HEK293 (cell line): Measurements from ENCODE around the gene EIF3B.

Source experiments
- IKZF3 ChIP-seq: fragments of 450-650 bp; IDR thresholded peaks from 2 replicates; pipeline ENCODE4 v1.5.0; 2018; ENCODE audit warnings: missing biosample characterization, mild to moderate bottlenecking, missing genetic modification characterization, moderate library complexity
- ZIC2 ChIP-seq: fragments of 450-650 bp; formaldehyde crosslinking; IDR thresholded peaks from 2 replicates; pipeline ENCODE4 v1.5.1; 2016; ENCODE audit warnings: missing biosample characterization, missing genetic modification characterization
- ZNF10 ChIP-seq: fragments of 450-650 bp; formaldehyde crosslinking; IDR thresholded peaks from 2 replicates; pipeline ENCODE4 v1.5.1; 2017; ENCODE audit warnings: missing biosample characterization, missing genetic modification characterization
- ZNF121 ChIP-seq: fragments of 450-650 bp; formaldehyde crosslinking; IDR thresholded peaks from 2 replicates; pipeline ENCODE4 v1.5.1; 2016; ENCODE audit warnings: missing biosample characterization, missing genetic modification characterization
- ZNF146 ChIP-seq: fragments of 450-650 bp; formaldehyde crosslinking; IDR thresholded peaks from 2 replicates; pipeline ENCODE4 v1.5.1; 2016; ENCODE audit warnings: missing biosample characterization, missing genetic modification characterization
- ZNF174 ChIP-seq: fragments of 450-650 bp; formaldehyde crosslinking; IDR thresholded peaks from 2 replicates; pipeline ENCODE4 v1.5.0; 2017; ENCODE audit warnings: missing biosample characterization, mild to moderate bottlenecking, missing genetic modification characterization
- ZNF221 ChIP-seq: fragments of 450-650 bp; formaldehyde crosslinking; IDR thresholded peaks from 2 replicates; pipeline ENCODE4 v1.5.1; 2017; ENCODE audit warnings: missing biosample characterization, missing genetic modification characterization, borderline replicate concordance
- ZNF311 ChIP-seq: fragments of 450-650 bp; formaldehyde crosslinking; IDR thresholded peaks from 2 replicates; pipeline ENCODE4 v1.5.1; 2017; ENCODE audit warnings: missing biosample characterization, missing genetic modification characterization, borderline replicate concordance
- ZNF324 ChIP-seq: fragments of 450-650 bp; formaldehyde crosslinking; IDR thresholded peaks from 2 replicates; pipeline ENCODE4 v1.5.1; 2016; ENCODE audit warnings: missing biosample characterization, missing genetic modification characterization
- ZNF433 ChIP-seq: fragments of 450-650 bp; formaldehyde crosslinking; IDR thresholded peaks from 2 replicates; pipeline ENCODE4 v1.5.1; 2016; ENCODE audit warnings: missing biosample characterization, missing genetic modification characterization, low read depth
- ZNF510 ChIP-seq: fragments of 450-650 bp; formaldehyde crosslinking; IDR thresholded peaks from 2 replicates; pipeline ENCODE4 v1.5.1; 2018; ENCODE audit warnings: mild to moderate bottlenecking, missing genetic modification characterization, missing biosample characterization; ENCODE audit not compliant: insufficient replicate concordance
- TF ChIP-seq, protein P1 (sequence below): fragments of 450-650 bp; formaldehyde crosslinking; IDR thresholded peaks from 2 replicates; pipeline ENCODE4 v1.5.1; 2016; ENCODE audit warnings: missing biosample characterization, missing genetic modification characterization
- TF ChIP-seq, protein P2 (sequence below): fragments of 450-650 bp; formaldehyde crosslinking; IDR thresholded peaks from 2 replicates; pipeline ENCODE4 v1.5.1; 2017; ENCODE audit warnings: missing biosample characterization, missing genetic modification characterization

DNA sequence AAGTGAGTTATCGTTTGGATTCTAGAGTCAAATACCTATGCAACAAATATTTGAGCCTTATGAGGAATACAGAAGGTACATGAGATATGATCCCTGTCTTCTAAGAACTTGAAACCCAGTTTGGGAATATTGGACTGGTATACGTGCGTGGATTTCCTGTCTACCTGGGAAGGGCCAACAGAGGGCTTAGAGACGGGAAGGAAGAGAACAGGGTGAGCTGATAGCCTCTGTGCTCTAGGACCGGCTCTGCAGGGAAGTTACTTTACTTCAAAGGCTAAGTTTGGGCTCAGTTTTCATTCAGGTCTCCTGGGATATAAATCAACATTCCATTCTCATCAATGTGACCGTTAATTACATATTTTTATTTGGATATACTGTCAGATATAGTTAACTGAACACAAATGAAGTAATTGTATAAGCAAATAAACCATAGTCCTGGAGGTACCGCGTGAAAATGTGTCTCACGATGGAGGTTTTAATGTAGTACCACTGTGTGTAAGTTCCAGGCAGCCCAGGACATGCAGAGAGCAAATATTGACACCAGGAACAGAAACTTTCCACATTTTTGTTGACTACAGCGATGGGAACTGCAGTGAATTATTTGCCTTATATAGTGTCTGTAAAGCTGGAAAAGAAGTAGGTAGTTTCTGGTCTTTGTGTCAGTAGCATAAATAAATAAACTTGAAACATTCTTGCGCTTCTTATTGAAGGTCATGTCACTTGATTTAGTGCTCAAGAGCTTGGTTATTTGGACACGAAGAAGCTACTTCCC is 57.4 kb downstream of the EIF3B start:
- TF ChIP-seq ZNF121 (tag by site-specific recombination), result no peak
- no peak for TF ChIP-seq ZNF433
- TF ChIP-seq ZNF146 (tag by site-specific recombination), result no peak
- TF ChIP-seq, protein P1, sequence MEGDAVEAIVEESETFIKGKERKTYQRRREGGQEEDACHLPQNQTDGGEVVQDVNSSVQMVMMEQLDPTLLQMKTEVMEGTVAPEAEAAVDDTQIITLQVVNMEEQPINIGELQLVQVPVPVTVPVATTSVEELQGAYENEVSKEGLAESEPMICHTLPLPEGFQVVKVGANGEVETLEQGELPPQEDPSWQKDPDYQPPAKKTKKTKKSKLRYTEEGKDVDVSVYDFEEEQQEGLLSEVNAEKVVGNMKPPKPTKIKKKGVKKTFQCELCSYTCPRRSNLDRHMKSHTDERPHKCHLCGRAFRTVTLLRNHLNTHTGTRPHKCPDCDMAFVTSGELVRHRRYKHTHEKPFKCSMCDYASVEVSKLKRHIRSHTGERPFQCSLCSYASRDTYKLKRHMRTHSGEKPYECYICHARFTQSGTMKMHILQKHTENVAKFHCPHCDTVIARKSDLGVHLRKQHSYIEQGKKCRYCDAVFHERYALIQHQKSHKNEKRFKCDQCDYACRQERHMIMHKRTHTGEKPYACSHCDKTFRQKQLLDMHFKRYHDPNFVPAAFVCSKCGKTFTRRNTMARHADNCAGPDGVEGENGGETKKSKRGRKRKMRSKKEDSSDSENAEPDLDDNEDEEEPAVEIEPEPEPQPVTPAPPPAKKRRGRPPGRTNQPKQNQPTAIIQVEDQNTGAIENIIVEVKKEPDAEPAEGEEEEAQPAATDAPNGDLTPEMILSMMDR (tag by site-specific recombination), result no peak
- TF ChIP-seq ZNF174, result no peak
- TF ChIP-seq ZNF510, result no peak
- TF ChIP-seq ZNF324 (tag by site-specific recombination), result no peak
- no peak for TF ChIP-seq ZNF10 (tag by site-specific recombination)
- no peak for TF ChIP-seq ZNF221 (tag by site-specific recombination)
- no peak for TF ChIP-seq ZNF311 (tag by site-specific recombination)
- no peak for TF ChIP-seq ZIC2 (tag by site-specific recombination)
- TF ChIP-seq, protein P2, sequence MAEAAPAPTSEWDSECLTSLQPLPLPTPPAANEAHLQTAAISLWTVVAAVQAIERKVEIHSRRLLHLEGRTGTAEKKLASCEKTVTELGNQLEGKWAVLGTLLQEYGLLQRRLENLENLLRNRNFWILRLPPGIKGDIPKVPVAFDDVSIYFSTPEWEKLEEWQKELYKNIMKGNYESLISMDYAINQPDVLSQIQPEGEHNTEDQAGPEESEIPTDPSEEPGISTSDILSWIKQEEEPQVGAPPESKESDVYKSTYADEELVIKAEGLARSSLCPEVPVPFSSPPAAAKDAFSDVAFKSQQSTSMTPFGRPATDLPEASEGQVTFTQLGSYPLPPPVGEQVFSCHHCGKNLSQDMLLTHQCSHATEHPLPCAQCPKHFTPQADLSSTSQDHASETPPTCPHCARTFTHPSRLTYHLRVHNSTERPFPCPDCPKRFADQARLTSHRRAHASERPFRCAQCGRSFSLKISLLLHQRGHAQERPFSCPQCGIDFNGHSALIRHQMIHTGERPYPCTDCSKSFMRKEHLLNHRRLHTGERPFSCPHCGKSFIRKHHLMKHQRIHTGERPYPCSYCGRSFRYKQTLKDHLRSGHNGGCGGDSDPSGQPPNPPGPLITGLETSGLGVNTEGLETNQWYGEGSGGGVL (tag by site-specific recombination), result no peak
- TF ChIP-seq IKZF3 (tag by site-specific recombination), result no peak
